GM12878 (cell line): ENCODE data around the gene MIA2. TPM values are rescaled to one million over a fixed set of nuclear protein-coding genes. Genes with fewer than 3 reads are reported as not detected.

Experiments
- ATAC-seq: fragments of 200-7000 bp; cut with Tn5 transposase; 3 replicates; pipeline ENCODE4 v1.9.1; 2020; ENCODE audit warnings: mild to moderate bottlenecking, moderate library complexity
- BruUV-seq: library from RNA; stranded (reverse); fragments of 400-500 nt; replicated peaks from 2 replicates; lab custom pipeline; 2021; lab: Mats Ljungman, UMichigan
- CTCF ChIA-PET: fragments of 300-600 bp; sonication (Branson Sonifier 250); formaldehyde crosslinking; extraction: SDS; loops from one replicate; lab custom pipeline; 2021; ENCODE audit warnings: inconsistent platforms; lab: Yijun Ruan, JAX
- POLR2A ChIA-PET: fragments of 350-600 bp; formaldehyde crosslinking; extraction: SDS; loops from one replicate; lab custom pipeline; 2021; ENCODE audit warnings: inconsistent platforms; lab: Charles Lee
- RAD21 ChIA-PET: fragments of 300-600 bp; sonication (Branson Sonifier 250); formaldehyde crosslinking; loops from one replicate; lab custom pipeline; 2023; ENCODE audit warnings: antibody characterized with exemption; ENCODE audit not compliant: unreplicated experiment; lab: Charles Lee
- SMC1A ChIA-PET: fragments of 300-600 bp; sonication (Branson Sonifier 250); formaldehyde crosslinking; loops from one replicate; lab custom pipeline; 2023; ENCODE audit not compliant: unreplicated experiment, uncharacterized antibody; lab: Charles Lee
- DNase-seq: peaks from one replicate; pipeline ENCODE4 v3.0.0-alpha.2; 2011; ENCODE audit warnings: low read depth, low spot score
- FAIRE-seq: peaks from 3 replicates; lab custom pipeline; 2011; peaks lifted over from hg19 to GRCh38; lab: Jason Lieb, UNC
- H2AFZ ChIP-seq: 2 replicates; pipeline ENCODE4 v1.6.0; 2011; ENCODE audit warnings: low read depth, low read length, control low read depth; ENCODE audit not compliant: control insufficient read depth
- H3K27ac ChIP-seq: 2 replicates; pipeline ENCODE4 v1.5.1; 2011; ENCODE audit warnings: control low read depth; ENCODE audit not compliant: control insufficient read depth, insufficient read depth
- H3K27me3 ChIP-seq, 2 experiments: replicated peaks in 1 of 2; 2 replicates each; pipeline versions ENCODE4 v1.6.0 to v1.6.1; 2011; ENCODE audit warnings: low read length in 1 of 2; ENCODE audit not compliant: control insufficient read depth in 2 of 2, insufficient read depth in 2 of 2
- H3K36me3 ChIP-seq, 2 experiments: 2 replicates each; pipeline ENCODE4 v1.5.1; 2011; ENCODE audit warnings: low read length in 1 of 2; ENCODE audit not compliant: control insufficient read depth in 2 of 2, insufficient read depth in 2 of 2
- H3K4me1 ChIP-seq: 2 replicates; pipeline ENCODE4 v1.6.1; 2011; ENCODE audit warnings: mild to moderate bottlenecking, low read length, moderate library complexity, mixed read lengths; ENCODE audit not compliant: control insufficient read depth, insufficient read depth
- H3K4me2 ChIP-seq: 2 replicates; pipeline ENCODE4 v1.6.0; 2011; ENCODE audit warnings: control low read depth; ENCODE audit not compliant: control insufficient read depth, insufficient read depth
- H3K4me3 ChIP-seq: fragments of 200-600 bp; sonication (generic); 2 replicates; pipeline ENCODE4 v1.5.1; 2016
- H3K79me2 ChIP-seq: 2 replicates; pipeline ENCODE4 v1.6.0; 2011; ENCODE audit warnings: low read length; ENCODE audit not compliant: control insufficient read depth, insufficient read depth
- H3K9ac ChIP-seq: 2 replicates; pipeline ENCODE4 v1.8.0; 2011; ENCODE audit warnings: low read length, control low read depth, mixed read lengths; ENCODE audit not compliant: control insufficient read depth, insufficient read depth
- H3K9me3 ChIP-seq: replicated peaks from 3 replicates; pipeline ENCODE4 v1.5.1; 2011; ENCODE audit warnings: mild to moderate bottlenecking, low read length; ENCODE audit not compliant: control insufficient read depth, insufficient read depth
- H4K20me1 ChIP-seq: 2 replicates; pipeline ENCODE4 v1.6.0; 2011; ENCODE audit not compliant: control insufficient read depth, insufficient read depth
- CBFB ChIP-seq: IDR thresholded peaks from 2 replicates; pipeline ENCODE4 v1.6.1; 2016; ENCODE audit warnings: antibody characterized with exemption, low read depth
- CHD2 ChIP-seq: IDR thresholded peaks from 2 replicates; pipeline ENCODE4 v1.6.1; 2011; ENCODE audit warnings: low read depth, low read length, improper control_type of control experiment, borderline replicate concordance
- CREM ChIP-seq: IDR thresholded peaks from 2 replicates; pipeline ENCODE4 v1.6.1; 2014; ENCODE audit warnings: antibody characterized with exemption, low read depth
- EED ChIP-seq: sonication (generic); IDR thresholded peaks from 2 replicates; pipeline ENCODE4 v1.6.1; 2016; ENCODE audit warnings: antibody characterized with exemption, low read depth
- EGR1 ChIP-seq, 2 experiments: IDR thresholded peaks; 1 replicate in 1 of 2; 2 replicates in 1 of 2; pipeline ENCODE4 v1.6.1; 2011 to 2012; ENCODE audit warnings: low read depth in 2 of 2, low read length in 2 of 2, borderline replicate concordance in 1 of 2, mild to moderate bottlenecking in 1 of 2, moderate library complexity in 1 of 2
- EP300 ChIP-seq, 2 experiments: fragments of 150-350 bp in 1 of 2; IDR thresholded peaks; 2 replicates each; pipeline ENCODE4 v1.6.1; 2011 to 2012; ENCODE audit warnings: low read depth in 2 of 2, low read length in 2 of 2, borderline replicate concordance in 1 of 2, improper control_type of control experiment in 1 of 2, inconsistent platforms in 1 of 2; ENCODE audit not compliant: control insufficient read depth in 1 of 2
- NFIC ChIP-seq: IDR thresholded peaks from 2 replicates; pipeline ENCODE4 v1.6.1; 2012; ENCODE audit warnings: low read depth, mild to moderate bottlenecking, inconsistent platforms, low read length, moderate library complexity
- NFYB ChIP-seq: IDR thresholded peaks from 2 replicates; pipeline ENCODE4 v1.6.1; 2011; ENCODE audit warnings: low read depth, mild to moderate bottlenecking, low read length, improper control_type of control experiment, moderate library complexity; ENCODE audit not compliant: insufficient read depth
- RELA ChIP-seq: fragments of 450-650 bp; IDR thresholded peaks from 2 replicates; pipeline ENCODE4 v1.8.0; 2014; ENCODE audit warnings: borderline replicate concordance; ENCODE audit not compliant: partially characterized antibody
- SMARCA5 ChIP-seq: fragments of 450-650 bp; IDR thresholded peaks from 2 replicates; pipeline ENCODE4 v1.6.1; 2017; ENCODE audit warnings: mild to moderate bottlenecking
- TCF3 ChIP-seq: IDR thresholded peaks from 2 replicates; pipeline ENCODE4 v1.6.1; 2012; ENCODE audit warnings: low read depth, mild to moderate bottlenecking, low read length, borderline replicate concordance; ENCODE audit not compliant: insufficient read depth
- ZNF24 ChIP-seq: fragments of 450-650 bp; IDR thresholded peaks from 2 replicates; pipeline ENCODE4 v1.6.1; 2017; ENCODE audit warnings: antibody characterized with exemption, mild to moderate bottlenecking
- WGBS: methylation state at CpG from one replicate; pipeline ENCODE4 v1.1.6; 2016; ENCODE audit warnings: low lambda C conversion rate; ENCODE audit not compliant: insufficient replicate concordance, insufficient coverage; ENCODE audit errors: missing lambda C conversion rate; 5-methylcytosine and 5-hydroxymethylcytosine counted together
- in situ Hi-C: fragments of 300-500 bp; cut with MboI; formaldehyde crosslinking; loops from 9 replicates; pipeline ENCODE4 v1.14.3; 2018; ENCODE audit warnings: mixed read lengths
- intact Hi-C: fragments of 100-400 bp; cut with micrococcal nuclease; formaldehyde crosslinking; loops from one replicate; pipeline ENCODE4 v1.14.2; 2022; ENCODE audit not compliant: unreplicated experiment
- polyA plus RNA-seq, 11 experiments: library from polyadenylated mRNA; depleted of rRNA in 4 of 11; unstranded in 6 of 11; stranded (reverse) in 5 of 11; fragments of >200 nt; fragmentation: Nextera tagmentation in 4 of 11; fragmentation: Illumina TruSeq in 1 of 11; extraction: Ambion mirVana in 4 of 11; extraction: Trizol in 1 of 11; gene quantifications; 1 replicate in 1 of 11; 2 replicates in 10 of 11; pipeline versions ENCODE4 v1.2.1 to v1.2.3, GENCODE V29; 2011 to 2016; ENCODE audit warnings: inconsistent platforms in 2 of 11, missing spikeins in 2 of 11, low read depth in 1 of 11
- total RNA-seq, 4 experiments: library from RNA; depleted of rRNA in 3 of 4; stranded (reverse); fragments of >200 nt in 3 of 4; fragmentation: Illumina TruSeq in 1 of 4; extraction: Trizol in 1 of 4; gene quantifications; 2 replicates each; pipeline versions ENCODE4 v1.2.1 to v1.2.3, GENCODE V29; 2013 to 2021
- TF ChIP-seq, protein P1 (sequence below): IDR thresholded peaks from 2 replicates; pipeline ENCODE4 v1.6.1; 2011; ENCODE audit warnings: mild to moderate bottlenecking, low read depth, low read length, moderate library complexity; ENCODE audit not compliant: insufficient replicate concordance

The MIA2 gene
- total and polyA plus RNA-seq, 10 of the 15 experiments (the other 5 are each of a cell fraction or from before 2014, with no cell fraction given) = 6.3 to 36.8 (median 17.1) TPM

DNA sequence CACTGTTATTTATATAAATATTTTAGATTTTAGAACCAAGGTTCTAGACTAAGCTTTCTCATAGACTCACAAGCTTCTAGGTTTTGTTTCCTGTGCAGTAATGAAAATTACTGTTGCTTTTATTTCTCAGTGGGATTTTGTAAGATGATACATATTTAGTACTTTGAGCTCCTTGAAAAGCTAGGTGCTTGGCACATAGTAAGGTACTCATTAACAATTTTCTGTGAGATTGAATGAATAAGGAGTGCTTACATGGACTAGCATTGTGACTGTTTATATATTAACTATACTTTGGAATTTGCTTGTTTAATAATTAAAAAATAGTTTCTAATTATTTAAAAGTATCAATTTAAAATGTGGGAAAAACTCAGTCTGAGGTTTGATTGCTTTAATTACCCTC is 85.7 kb downstream of the MIA2 start:
- H3K4me3 ChIP-seq = no peak overlapping the region
- no peaks in the 10 kb centered on the region for H3K79me2 ChIP-seq
- H2AFZ ChIP-seq = no peak overlapping the region
- no TSS peak for BruUV-seq
- intact Hi-C loops = no loop called here
- no peak for ATAC-seq
- H3K4me2 ChIP-seq = no peak overlapping the region
- TF ChIP-seq NFIC (no peak), ZNF24 (no peak), EGR1 (IDR thresholded peaks at IDR 0.05; ENCODE audit: borderline replicate concordance in 1 of 2, low read depth in 2 of 2, low read length in 2 of 2) (no peak)
- H3K36me3 ChIP-seq = peaks cover 0 to 5% of the 10 kb centered on the region in 2 experiments; a peak in 1 of 4 replicates
- ChIA-PET CTCF (interaction anchor here (1.4 to 2.3 kb wide), 4 partner anchors 10 to 88 kb away, joined by 4 to 6 read pairs (median 4); no protein-coding TSS in a partner anchor), RAD21 (interaction anchor here (1.1 to 1.5 kb wide), 2 partner anchors 87 to 111 kb away, joined by 4 to 8 read pairs; no protein-coding TSS in a partner anchor), POLR2A (no interaction called here), SMC1A (interaction anchor here (0.7 to 2.9 kb wide), 8 partner anchors 9 to 150 kb away, joined by 3 to 10 read pairs (median 4); no protein-coding TSS in a partner anchor)
- in situ Hi-C loops = no loop called here
- H3K4me1 ChIP-seq = no peaks in the 10 kb centered on the region
- H3K9ac ChIP-seq = no peak overlapping the region
- no peaks in the 10 kb centered on the region for H3K27me3 ChIP-seq
- H3K9me3 ChIP-seq = no peaks in the 10 kb centered on the region
- H4K20me1 ChIP-seq = no peaks in the 10 kb centered on the region
- no peak for FAIRE-seq
- H3K27ac ChIP-seq = no peak overlapping the region
- no peak for DNase-seq

GRCh38 chr14:39320318-39320717 is 86.6 kb downstream of the MIA2 start:
- no peak overlapping the region for H3K4me2 ChIP-seq
- CTCF ChIA-PET = interaction anchor here (1.7 to 2.3 kb wide), 3 partner anchors 11 to 52 kb away, joined by 4 to 6 read pairs (median 5); no protein-coding TSS in a partner anchor
- SMC1A ChIA-PET = interaction anchor here (1.0 to 2.9 kb wide), 3 partner anchors 9 to 12 kb away, joined by 5 to 10 read pairs (median 6); no protein-coding TSS in a partner anchor
- intact Hi-C loops (no loop called here), in situ Hi-C loops (no loop called here)
- ATAC-seq (no peak), DNase-seq (no peak), FAIRE-seq (no peak)
- TF ChIP-seq EP300 (IDR thresholded peaks at IDR 0.05; ENCODE audit: borderline replicate concordance in 1 of 2, control insufficient read depth in 1 of 2, low read depth in 2 of 2, low read length in 2 of 2) = no peak
- no peak for TF ChIP-seq TCF3
- TF ChIP-seq ZNF24 = no peak
- TF ChIP-seq CREM = no peak
- no peak for TF ChIP-seq RELA
- no peak for TF ChIP-seq CHD2
- TF ChIP-seq, protein P1, sequence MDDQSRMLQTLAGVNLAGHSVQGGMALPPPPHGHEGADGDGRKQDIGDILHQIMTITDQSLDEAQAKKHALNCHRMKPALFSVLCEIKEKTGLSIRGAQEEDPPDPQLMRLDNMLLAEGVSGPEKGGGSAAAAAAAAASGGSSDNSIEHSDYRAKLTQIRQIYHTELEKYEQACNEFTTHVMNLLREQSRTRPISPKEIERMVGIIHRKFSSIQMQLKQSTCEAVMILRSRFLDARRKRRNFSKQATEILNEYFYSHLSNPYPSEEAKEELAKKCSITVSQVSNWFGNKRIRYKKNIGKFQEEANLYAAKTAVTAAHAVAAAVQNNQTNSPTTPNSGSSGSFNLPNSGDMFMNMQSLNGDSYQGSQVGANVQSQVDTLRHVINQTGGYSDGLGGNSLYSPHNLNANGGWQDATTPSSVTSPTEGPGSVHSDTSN = no peak
- no peak for TF ChIP-seq NFYB
- no peak for TF ChIP-seq EED
- TF ChIP-seq SMARCA5 = no peak
- no peak for TF ChIP-seq CBFB
- H3K9me3 ChIP-seq = no peaks in the 10 kb centered on the region
- H3K27ac ChIP-seq = no peak overlapping the region
- POLR2A ChIA-PET = no interaction called here
- H3K4me3 ChIP-seq = no peak overlapping the region
- peaks cover 0 to 5% of the 10 kb centered on the region in 2 experiments; a peak in 1 of 4 replicates for H3K36me3 ChIP-seq
- no peak overlapping the region for H2AFZ ChIP-seq
- H3K27me3 ChIP-seq = no peaks in the 10 kb centered on the region
- H3K4me1 ChIP-seq = no peaks in the 10 kb centered on the region
- WGBS = 97% methylated on average over 1 of the region's 1 CpG
- no peaks in the 10 kb centered on the region for H4K20me1 ChIP-seq
- H3K9ac ChIP-seq = no peak overlapping the region
- no TSS peak for BruUV-seq
- no peaks in the 10 kb centered on the region for H3K79me2 ChIP-seq
- RAD21 ChIA-PET = interaction anchor here (1.1 to 1.5 kb wide), 3 partner anchors 88 to 213 kb away, joined by 4 to 8 read pairs (median 4); no protein-coding TSS in a partner anchor
